GM12865 (cell line): ENCODE measurements around the gene VSTM2L.
A peak's percentile ranks its signal among the peaks of the same experiment; 100 is the strongest.

Experiments
- DNase-seq: peaks from one replicate; pipeline ENCODE4 v3.0.0; 2010; ENCODE audit warnings: low read depth
- H3K4me3 ChIP-seq: 2 replicates; pipeline ENCODE4 v1.5.1; 2011; ENCODE audit warnings: mild to moderate bottlenecking, low read depth, low read length, control low read depth
- CTCF ChIP-seq: IDR thresholded peaks from 2 replicates; pipeline ENCODE4 v1.5.1; 2011; ENCODE audit warnings: low read length, control low read depth, low read depth, inconsistent platforms; ENCODE audit not compliant: insufficient read depth; ENCODE audit errors: missing control alignments

Gene VSTM2L

GRCh38 chr20:37989601-37990295 is 86.8 kb downstream of the VSTM2L start:
- H3K4me3 ChIP-seq: no peak overlapping the region
- no peak for TF ChIP-seq CTCF
- DNase-seq: peak; percentile 18

DNA sequence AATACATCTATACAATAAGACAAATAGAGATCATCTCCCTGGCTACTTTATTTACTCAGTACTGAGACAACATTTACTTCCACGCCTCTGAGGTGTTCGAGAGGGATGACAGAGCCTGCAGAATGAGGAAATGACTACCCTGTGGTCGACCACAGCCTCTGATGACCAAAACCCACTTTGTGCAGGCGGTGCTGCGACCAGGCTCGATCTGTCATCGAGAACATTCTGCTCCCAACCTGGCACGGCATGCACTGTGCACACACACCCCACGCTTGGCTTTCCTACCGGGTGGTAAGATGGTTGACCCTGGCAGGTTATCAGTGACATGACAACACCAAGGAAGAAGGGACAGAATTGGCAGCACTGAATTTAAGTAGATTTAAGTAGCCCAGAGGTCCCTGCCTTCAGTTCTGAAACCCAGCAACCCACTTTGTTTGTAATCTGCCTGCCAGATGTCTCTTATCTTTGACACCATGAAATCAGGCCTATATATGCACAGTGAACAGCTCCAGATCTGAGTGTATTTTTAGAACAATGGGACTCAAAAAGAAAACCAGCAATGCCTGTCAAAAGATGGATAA is 87.7 kb downstream of the VSTM2L start:
- TF ChIP-seq CTCF: no peak
- H3K4me3 ChIP-seq: no peak overlapping the region
- DNase-seq: peak; percentile 93

DNA sequence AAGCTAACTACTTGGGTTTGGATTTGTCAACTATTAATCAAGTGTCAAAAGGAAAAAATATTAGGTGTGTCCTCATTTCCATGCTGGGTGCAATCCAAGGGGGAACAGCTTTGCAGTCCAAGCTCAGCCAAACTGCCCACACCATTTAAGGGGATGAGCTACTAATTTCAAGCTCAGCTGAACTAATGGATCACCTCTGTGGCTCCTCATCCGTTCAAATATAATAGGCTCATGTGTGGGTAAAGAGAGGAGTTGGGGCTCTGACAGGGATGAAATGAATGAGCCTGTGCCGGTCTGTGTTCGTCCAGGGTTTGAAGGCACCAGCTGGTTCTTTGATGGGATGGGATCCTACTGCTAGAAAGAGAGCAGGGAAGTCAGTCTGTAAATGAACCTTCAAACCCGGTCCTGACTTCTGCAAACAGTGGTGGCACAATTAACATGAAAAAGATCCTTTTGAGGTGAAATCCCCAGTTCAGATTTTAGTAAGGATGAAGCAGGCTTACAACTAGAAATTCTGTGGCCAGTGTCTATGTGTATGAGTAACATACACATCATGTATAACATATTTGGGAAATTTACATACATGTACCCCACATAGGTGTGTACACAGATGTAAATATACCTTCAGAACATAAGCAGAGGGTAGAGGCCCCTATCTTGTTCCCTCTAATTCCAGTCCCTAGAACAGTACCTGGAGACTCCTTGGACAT is 88.4 kb downstream of the VSTM2L start:
- no peak for TF ChIP-seq CTCF
- no peak overlapping the region for H3K4me3 ChIP-seq
- DNase-seq: peak; percentile 12

DNA sequence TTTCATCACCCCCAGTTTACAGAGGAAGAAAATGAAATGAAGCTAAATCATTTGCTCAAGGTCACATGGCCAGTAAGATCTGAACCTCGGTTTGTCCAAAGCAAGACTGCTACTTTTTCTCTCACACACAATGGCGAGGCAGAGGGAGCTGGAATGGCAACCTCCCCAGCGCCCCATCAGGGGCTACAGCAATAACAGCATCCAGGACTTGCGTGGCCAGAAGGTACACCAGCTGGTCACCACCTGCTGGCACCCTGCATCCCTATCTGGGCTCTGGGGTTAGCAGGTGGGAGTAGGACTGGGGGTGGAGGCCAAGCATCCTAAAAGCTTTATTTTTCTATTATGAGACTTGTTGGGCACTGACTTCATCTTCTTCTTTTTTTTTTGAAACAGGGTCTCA is 89.0 kb downstream of the VSTM2L start:
- no peak for DNase-seq
- no peak overlapping the region for H3K4me3 ChIP-seq
- TF ChIP-seq CTCF: no peak

DNA sequence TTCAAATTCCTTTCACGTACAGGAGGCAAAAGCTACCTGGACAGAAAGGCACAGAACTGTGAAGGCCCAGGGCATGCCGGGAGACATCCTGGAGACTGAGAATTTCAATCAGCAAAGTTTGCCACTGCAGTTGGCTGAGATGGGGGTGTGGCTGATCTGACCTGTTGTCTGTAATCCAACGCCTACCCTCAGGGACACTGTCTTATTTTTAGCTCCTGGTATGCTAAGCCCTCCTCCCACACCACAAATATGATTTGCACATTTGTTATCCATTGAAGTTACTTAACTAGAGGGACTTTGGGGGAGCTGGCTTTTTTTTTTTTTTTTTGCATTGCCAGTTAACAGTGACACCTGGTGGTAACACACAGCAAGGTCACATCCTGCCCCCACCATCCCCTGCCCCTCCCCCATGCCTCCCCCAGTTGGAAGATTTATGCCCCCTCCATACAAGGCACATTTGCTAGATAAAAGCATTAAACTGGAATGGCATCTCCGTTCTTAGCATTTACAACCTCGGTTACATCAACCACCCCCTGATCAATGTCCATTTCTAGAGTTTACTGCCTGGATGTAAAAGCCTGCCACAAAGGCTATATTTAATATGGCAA is 90.0 kb downstream of the VSTM2L start:
- DNase-seq: peak; percentile 52
- peak; percentile 59 for TF ChIP-seq CTCF
- no peak overlapping the region for H3K4me3 ChIP-seq

DNA sequence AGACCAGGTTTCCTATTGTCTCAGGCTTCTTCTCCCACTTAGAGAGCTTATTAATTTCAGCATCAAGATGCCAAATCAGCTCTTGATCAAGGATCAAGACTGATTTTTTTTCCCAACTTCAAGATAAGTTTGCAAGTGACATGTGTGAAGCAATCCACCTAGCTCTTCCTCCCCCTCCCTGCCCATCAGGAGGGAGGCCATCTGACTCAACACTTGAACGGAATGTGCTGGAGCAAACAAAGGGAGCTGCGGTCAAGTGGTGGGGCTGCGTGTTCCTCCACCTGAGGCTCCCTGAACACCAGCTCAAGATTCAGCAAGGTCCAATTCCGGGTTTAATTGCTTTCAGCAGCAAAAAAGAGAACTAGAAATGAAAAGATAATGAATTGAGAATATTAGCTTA is 91.6 kb downstream of the VSTM2L start:
- DNase-seq: no peak
- TF ChIP-seq CTCF: no peak
- H3K4me3 ChIP-seq: no peak overlapping the region
